Sciatic nerve (tissue), 2 donors: Measurements from ENCODE around the gene STX8. TPM values are rescaled to one million over a fixed set of nuclear protein-coding genes. Genes with fewer than 3 reads are reported as not detected.
"Not testable (repeated sequence)": the region's sequence is repeated elsewhere in the genome, so short reads cannot be mapped to it uniquely, and the experiment has no call there.

Experiments
- ATAC-seq: fragments of 200-7000 bp; cut with Tn5 transposase; one replicate; pipeline ENCODE4 v1.9.1; 2020; ENCODE audit warnings: mild to moderate bottlenecking, moderate library complexity
- DNase-seq: peaks from one replicate; pipeline ENCODE4 v3.0.0-alpha.2; 2020; ENCODE audit warnings: low spot score
- intact Hi-C: fragments of 100-400 bp; cut with DNase I; formaldehyde crosslinking; loops from one replicate; pipeline ENCODE4 v1.14.2; 2022
- total RNA-seq: library from RNA; stranded (reverse); fragmentation: NEBNext Ultra II Directional; extraction: Animal tissue kit (Norgen Biotek cat#: 25700); gene quantifications from one replicate; pipeline ENCODE4 v1.2.1, GENCODE V29; 2021
- donor health status: DM: no; HTN: no; CAD: no.
- donor health status: DM: no; HTN: no; CAD: no.

Gene STX8
- total RNA-seq, 1 donor from 2014 or later, result 67.0 TPM

DNA sequence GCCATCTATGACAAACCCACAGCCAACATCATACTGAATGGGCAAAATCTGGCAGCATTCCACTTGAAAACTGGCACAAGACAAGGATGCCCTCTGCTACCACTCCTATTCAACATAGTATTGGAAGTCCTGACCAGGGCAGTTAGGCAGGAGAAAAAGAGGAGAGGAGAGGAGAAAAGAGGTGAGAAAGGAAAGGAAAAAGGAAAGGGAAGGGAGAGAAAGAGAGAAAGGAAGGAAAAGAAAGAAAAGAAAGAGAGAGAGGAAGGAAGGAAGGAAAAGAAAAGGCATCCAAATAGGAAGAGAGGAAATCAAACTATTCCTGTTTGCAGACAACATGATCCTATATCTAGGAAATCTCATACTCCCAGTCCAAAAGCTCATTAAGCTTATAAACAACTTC, 11.5 kb downstream of the STX8 start:
- intact Hi-C loops, result no loop called here
- no peak for DNase-seq
- ATAC-seq, result no peak

DNA sequence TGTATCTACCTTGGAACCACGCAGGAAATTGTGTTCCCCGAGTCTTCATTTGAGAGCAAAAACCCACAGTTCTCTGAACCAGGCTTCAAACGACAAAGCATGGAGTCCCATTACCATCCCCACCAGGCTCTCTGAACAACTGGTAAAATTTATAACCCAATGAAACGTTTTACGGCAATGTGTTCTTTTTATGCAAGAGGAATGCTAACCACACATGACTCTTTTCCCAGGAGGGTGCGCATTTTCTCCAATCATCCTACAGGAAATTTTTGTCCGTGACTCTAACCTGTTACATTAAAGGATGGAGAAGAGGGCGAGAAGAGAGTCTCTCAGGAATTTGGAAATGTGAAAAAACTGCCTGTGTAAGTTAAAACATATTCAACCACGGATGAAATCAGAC, 17.8 kb downstream of the STX8 start:
- no peak for DNase-seq
- ATAC-seq, result peak; percentile 45
- intact Hi-C loops, result no loop called here

DNA sequence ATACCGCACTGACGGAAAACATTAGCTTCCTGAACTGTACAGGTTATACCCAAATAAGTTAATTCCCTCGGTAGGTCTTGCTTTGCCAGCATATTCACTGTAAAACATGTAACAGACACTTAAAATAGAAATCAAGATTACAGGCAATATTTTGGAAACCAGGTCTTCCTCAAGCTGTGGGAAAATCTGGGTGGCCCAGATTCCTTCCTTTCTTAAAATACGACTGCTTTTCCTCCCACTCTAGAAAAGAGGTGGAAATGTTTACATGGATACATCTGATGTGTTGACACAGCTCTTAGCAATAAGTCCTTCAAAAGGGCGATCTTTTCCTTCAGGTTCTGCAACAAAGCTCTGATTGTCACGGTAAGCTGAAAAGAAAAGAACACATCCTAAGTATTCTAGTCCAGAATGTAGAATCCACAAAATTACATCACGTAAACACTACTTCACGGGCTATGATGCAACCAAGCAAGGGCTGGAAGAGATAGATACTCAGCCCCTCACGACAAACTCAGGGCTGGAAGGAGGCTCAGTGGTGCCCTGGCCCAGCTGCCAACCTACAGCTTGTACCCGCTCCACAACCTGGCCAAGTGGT, 18.4 kb downstream of the STX8 start:
- peak; percentile 80 for ATAC-seq
- no peak for DNase-seq
- intact Hi-C loops, result no loop called here

DNA sequence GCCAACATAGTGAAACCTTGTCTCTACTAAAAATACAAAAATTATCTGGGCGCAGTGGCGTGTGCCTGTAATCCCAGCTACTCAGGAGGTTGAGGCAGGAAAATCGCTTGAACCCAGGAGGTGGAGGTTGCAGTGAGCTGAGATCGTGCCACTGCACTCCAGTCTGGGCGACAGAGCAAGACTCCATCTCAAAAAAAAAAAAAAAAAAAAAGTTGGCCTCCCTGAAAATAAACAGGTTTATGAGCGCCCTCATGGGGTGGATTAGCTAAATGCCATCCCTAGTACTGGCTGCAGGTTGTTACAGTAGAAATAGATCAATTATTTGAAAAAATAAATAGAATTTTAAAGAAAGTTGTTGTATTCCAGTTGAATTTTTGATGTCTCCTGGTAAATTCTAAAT, 20.9 kb downstream of the STX8 start:
- DNase-seq, intact Hi-C loops, ATAC-seq: not testable (repeated sequence)

GRCh38 chr17:9553596-9553995, 22.0 kb downstream of the STX8 start:
- intact Hi-C loops, result no loop called here
- no peak for ATAC-seq

DNA sequence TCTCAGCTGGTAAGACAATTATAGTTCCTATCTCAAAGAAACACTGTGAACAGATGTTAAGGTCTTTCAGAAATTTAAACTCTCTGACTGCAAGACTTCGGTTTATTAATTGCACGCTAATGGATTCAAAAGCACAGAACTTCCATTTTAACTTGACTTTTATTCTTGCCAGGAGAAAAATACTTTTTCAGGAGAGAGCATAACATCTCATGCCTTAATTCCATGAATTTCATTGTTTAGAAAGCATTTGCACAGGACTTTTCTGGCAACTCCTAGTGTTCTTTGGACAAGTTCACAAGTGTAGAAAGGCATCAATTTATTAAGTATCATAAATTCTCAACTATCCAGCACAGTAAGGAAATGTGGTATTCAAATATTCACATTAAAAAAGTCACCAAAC, 22.4 kb downstream of the STX8 start:
- no peak for ATAC-seq
- no peak for DNase-seq
- intact Hi-C loops, result no loop called here

More at GRCh38 chr17:9553596-9553995, 22.0 kb downstream of the STX8 start:
- DNase-seq, result no peak

- no peak for ATAC-seq
- intact Hi-C loops, result no loop called here
Observed at GRCh38 chr17:9549215-9549614, 26.4 kb downstream of the STX8 start.

DNA sequence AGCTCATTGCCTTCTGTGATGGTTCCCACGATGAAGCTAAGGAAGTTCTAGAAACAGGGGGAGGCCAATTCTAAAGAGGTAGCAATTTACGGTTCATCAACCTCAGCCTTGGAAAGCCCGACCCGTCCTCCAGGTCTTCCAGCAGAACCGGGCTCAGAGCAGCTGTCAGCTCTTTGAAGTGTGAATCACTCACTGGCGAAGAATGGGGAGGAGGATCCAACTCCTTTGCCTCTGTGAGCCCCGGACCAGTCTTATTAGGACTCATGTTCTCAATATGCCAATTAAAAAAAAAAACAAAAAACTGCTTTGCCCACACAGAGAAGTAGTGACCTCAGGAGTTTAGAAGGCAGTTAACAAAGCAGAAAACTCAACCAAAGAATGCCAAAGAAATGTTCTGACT, 31.4 kb downstream of the STX8 start:
- no peak for DNase-seq
- no peak for ATAC-seq
- intact Hi-C loops, result no loop called here

More at GRCh38 chr17:9549215-9549614, 26.4 kb downstream of the STX8 start:
- no peak for DNase-seq

GRCh38 chr17:9541718-9542117, 33.9 kb downstream of the STX8 start:
- no peak for ATAC-seq
- intact Hi-C loops, result no loop called here

GRCh38 chr17:9538626-9539025, 37.0 kb downstream of the STX8 start:
- intact Hi-C loops, result no loop called here
- ATAC-seq, result no peak
- DNase-seq, result no peak

More at GRCh38 chr17:9541718-9542117, 33.9 kb downstream of the STX8 start:
- DNase-seq, result no peak

- DNase-seq, result no peak
- intact Hi-C loops, result no loop called here
Observed at GRCh38 chr17:9537177-9537776, 38.3 kb downstream of the STX8 start.

GRCh38 chr17:9536061-9536460, 39.6 kb downstream of the STX8 start:
- intact Hi-C loops, result no loop called here
- ATAC-seq, result no peak

More at GRCh38 chr17:9537177-9537776, 38.3 kb downstream of the STX8 start:
- no peak for ATAC-seq

DNA sequence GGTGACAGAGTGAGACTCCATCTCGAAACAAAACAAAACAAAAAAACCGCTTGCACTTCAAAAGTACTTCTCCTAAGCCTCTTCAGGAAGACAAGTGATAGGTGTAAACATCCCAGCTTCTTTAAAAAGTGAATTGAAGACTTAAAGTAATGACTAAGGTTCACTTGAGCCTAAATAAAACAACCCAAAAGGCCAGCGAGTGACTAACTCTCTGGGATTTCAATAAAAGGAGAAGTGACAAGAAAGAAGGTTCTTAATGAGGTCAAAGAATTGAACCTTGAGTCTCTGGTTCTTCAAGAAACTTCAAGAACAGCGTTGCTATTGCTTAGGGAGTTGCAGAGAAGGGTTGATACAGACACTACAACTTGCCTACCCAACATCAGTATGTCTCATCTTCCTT, 42.2 kb downstream of the STX8 start:
- ATAC-seq (no peak), DNase-seq (no peak)
- intact Hi-C loops, result no loop called here

More at GRCh38 chr17:9536061-9536460, 39.6 kb downstream of the STX8 start:
- DNase-seq, result no peak

DNA sequence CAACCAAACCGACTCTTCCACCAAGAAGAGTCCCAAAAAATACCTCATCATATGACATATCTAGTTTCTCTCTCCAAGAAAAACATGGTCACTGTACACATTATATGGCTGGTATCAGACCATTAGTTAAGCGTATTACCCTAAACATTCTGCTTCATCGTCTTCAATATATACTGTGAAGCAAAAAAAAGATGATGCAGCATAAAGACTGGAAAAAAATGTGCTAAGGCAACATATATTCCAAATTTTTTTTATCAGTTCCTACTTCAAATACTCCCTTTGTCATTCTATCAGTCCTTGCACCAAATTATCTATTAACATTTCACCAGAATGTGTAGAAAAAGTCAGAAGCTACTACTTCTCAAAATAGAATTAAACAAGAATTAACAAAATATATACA, 42.9 kb downstream of the STX8 start:
- intact Hi-C loops, result no loop called here
- ATAC-seq, result no peak
- no peak for DNase-seq

GRCh38 chr17:9531034-9531433, 44.6 kb downstream of the STX8 start:
- intact Hi-C loops, result no loop called here
- ATAC-seq, result no peak

GRCh38 chr17:9529033-9529700, 46.5 kb downstream of the STX8 start:
- intact Hi-C loops, result no loop called here
- no peak for DNase-seq
- peak; percentile 45 for ATAC-seq

More at GRCh38 chr17:9531034-9531433, 44.6 kb downstream of the STX8 start:
- DNase-seq, result no peak

DNA sequence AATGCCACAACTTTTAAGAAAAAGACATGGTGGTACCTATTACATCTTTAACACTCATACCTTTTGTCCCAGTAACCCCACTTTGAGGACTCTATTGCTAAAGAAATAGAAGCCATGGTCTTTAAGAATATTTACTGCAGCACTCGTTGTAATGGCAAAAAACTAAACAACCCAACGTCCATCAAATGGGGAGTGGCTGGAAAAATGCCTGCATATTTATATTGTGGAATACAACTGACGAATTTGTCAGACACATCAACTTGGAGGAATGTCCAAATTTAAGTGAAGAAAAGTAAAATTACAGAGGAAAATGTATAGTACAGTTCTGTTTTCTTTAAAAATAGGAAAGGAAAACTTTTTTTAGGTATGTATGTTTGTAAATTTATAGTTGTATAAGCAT, 47.8 kb downstream of the STX8 start:
- intact Hi-C loops, result no loop called here
- DNase-seq, result no peak

DNA sequence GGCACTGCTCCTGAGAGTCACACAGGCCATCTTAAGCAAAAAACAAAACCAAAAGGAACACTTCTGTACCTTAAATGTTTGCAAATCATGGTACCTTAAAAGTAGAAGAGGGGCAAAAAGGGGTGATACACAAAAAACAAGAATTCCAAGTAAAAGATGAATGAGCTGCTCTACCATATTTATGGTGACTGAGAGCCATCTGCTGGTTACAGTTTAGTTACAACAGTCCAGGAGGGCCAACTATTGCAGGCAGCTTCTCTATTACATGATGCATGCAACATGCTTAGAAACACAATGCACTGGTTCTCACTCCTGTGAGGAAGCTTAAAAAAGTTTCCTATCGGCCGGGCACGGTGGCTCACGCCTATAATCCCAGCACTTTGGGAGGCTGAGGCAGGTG, 53.5 kb downstream of the STX8 start:
- DNase-seq (no peak), ATAC-seq (peak; percentile 88)
- intact Hi-C loops, result no loop called here

More for the DNA sequence above, 47.8 kb downstream of the STX8 start:
- ATAC-seq, result no peak

DNA sequence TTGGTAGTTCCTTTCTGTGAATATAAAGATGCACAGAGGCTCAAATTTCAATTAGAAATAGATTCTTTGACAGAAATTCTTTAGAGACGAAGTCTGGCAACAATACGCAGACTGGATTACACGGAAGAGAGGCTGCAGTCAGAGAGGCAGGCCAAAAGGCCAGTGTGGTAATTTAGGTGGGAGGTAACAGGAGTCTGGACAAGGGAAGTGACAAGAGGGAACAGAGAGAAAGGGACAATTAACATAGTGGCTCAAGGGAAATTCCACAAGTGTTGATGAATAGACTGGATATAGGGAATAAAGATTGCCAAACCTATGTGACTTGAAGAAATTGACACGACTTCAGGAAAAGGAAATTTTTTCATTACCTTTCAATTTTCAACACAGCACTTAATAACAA, 54.6 kb downstream of the STX8 start:
- intact Hi-C loops, result no loop called here
- DNase-seq (no peak), ATAC-seq (no peak)

- ATAC-seq (no peak), DNase-seq (no peak)
- intact Hi-C loops, result no loop called here
Observed at GRCh38 chr17:9520649-9521048, 55.0 kb downstream of the STX8 start.
